Activated naive CD4-positive, alpha-beta T cell (primary cell): Measurements from ENCODE around the gene PTP4A1.
"Not testable (repeated sequence)": the region's sequence is repeated elsewhere in the genome, so short reads cannot be mapped to it uniquely, and the experiment has no call there.

Experiments
- DNase-seq, 4 experiments: peaks; one replicate each; lab custom pipeline; 2025; lab: John Stamatoyannopoulos, UW

Gene PTP4A1

DNA sequence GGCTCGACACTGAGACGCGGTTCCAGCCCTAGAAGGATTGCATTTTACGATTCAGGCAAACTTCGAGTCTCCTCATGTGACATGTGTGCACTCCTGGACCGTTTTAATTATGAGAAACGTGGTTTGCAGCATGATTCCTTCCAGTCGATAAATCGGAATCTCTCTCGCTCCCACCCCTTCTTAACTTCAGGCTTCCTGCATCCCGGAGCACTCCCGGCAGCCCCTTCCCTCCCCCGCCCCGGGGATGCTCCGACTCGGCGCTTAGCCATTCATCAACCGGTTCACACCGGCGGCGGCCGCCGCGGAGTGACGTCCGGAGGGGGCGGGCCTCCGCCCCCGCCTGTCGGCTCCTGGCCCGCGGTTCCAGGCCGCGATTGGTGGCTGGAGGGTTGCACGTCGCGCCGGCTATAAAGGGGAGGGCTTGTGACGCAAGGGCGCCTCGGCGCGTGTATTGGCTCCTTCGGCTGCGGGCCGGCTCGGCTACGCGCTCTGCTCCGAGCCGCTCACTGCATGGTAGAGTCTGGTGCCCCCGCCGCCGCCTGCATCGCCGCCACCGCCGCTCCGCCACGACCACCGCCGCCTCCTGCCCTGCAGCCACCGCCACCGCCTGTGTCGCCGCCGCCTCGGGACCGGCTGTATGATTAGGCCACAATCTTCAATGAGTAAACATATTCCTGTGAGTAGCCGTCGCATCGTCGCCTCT is at the start of gene PTP4A1, which contains the start of gene LOC128125822:
PTP4A1 (plus strand) TSS at position 437 of the 703 bp plus-strand sequence. CDS start 4,401 bp downstream, outside the sequence.
LOC128125822 (plus strand) TSS at position 437 of the 703 bp plus-strand sequence.
- DNase-seq, result peak; percentile 94 to 95 (median 95)

DNA sequence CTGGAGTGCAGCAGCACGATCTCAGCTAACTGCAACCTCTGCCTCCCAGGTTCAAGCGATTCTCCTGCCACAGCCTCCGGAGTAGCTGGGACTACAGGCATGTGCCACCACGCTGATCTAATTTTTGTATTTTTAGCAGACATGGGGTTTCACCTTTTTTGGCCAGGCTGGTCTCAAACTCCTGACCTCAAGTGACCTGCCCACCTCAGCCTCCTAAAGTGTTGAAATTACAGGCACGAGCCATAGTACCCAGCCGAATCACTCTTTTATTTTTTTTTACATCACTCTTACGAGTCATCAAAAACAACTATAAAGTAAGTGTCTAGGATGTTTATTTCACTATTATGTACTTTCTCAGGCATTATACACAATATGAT is 49.4 kb upstream of the PTP4A1 start:
- DNase-seq, result not testable (repeated sequence)

DNA sequence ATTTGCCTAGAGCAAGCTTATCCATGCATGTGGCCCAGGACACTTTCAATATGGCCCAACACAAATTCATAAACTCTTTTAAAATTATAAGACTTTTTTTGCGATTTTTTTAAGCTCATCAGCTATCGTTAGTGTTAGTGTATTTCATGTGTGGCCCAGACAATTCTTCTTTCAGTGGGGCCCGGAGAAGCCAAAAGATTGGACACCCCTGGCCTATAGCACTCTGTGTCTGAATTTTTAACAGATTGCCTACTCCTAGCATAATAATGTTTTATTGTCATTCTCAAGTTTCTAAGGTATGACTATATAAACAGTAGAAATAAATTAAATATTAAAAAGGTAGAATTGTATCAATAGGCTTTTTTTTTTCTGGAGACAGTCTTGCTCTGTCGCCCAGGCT is 48.6 kb upstream of the PTP4A1 start:
- no peak for DNase-seq

DNA sequence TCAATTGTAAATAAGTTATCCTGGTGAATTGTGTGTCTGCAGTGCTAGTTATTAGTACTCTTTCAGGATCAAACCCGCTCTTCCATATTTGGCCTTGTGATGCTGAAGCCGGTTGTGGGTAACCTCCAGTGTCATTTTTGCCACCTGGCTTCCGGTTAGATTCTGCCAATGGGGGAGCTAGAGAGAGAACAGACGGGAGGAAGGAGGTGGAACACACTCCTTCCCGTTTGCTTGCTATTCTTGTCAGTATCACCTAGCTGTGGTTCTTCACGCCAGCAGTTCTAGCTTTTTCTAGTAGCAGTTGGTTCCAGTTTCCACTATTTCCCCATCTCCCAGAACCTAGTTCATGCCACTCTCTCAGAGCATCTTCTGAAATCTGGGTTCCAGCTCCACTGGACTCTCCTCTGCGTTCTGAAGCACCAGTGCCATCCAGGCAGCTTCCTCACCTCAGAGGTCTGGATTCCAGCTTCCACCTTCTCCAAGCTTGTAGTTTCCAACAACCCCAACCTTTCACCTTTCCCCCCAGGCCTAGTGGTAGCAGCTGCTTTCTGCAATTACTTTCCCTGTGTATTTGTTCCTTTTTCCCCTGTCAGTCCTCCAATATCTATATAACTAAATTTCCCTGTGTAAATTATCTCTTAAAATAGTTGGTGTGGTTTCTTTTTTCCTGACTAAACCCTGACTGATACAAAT is 46.9 kb upstream of the PTP4A1 start:
- no peak for DNase-seq

DNA sequence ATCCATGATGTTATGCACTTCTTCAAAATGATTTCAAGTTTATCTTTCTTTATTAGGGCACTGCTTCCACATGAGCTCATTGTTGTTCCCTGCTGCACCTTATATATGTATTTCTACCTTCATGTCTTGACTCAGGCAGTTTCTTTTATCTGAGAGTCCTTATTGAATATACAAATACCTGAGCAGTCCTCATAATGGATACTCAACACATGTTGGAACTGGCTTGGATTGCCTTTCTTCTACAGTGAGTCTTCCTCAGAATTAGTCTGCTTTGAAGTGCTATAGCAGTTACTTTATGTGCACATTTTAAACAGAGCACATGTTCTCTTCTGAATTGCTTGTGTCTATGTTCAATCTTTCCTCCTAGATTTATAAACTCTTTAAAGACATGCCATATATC is 45.3 kb upstream of the PTP4A1 start:
- no peak for DNase-seq

DNA sequence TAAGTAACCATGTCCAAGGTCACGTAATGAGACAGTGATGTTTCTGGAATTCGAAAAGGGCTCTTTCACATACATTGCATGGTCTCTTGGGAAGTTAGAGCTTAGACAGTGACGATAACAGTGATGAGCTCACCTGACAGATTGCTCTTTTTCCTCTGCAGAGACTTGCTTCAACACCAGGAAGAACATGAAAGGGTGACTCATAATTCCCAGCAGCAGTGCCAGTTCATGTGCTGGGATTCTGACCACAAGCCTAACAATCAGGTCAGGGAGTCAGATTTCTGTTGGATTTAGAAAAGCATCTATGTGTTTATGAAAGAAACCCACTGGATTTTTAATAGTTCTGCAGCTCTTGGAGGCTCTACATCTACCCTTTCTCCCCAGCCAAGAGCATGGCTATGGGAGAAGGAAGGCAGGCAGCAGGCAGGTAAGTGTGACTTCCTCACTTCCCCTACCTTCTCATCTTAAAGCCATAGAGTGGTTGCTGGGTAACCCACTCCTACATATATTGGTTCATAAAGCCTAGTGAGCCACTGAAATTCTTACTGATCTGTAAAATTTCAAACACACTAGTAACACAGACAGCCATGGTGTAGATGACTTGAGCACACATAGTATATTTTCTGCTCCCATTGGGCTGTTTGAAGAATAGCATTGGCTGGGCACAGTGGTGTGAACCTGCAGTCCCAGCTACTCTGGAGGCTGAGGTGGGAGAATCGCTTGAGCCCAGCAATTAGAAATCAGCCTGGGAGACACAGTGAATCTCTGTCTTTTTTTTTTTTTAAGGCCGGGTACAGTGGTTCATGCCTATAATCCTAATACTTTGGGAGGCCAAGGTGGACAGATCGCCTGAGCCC is 44.4 kb upstream of the PTP4A1 start:
- no peak for DNase-seq

DNA sequence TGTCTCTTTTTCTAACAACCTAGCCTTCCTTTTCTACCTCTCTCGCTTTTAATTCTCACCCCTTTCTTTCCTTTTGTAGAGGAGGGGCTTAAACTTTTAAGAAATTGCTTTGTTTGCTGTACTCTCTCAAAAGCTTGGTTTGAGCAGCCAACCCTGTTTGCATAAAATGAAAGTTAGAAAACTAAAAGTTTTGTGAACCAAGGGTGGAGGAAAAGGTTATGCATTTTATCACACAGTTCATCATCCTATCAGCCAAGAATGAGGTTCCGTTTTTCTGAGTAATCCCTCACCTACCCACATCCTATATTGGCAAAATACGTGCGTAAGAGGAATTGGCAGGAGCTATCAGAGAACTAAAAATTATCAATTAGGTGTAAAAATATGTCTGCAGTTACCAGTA is 42.8 kb upstream of the PTP4A1 start:
- DNase-seq, result no peak

DNA sequence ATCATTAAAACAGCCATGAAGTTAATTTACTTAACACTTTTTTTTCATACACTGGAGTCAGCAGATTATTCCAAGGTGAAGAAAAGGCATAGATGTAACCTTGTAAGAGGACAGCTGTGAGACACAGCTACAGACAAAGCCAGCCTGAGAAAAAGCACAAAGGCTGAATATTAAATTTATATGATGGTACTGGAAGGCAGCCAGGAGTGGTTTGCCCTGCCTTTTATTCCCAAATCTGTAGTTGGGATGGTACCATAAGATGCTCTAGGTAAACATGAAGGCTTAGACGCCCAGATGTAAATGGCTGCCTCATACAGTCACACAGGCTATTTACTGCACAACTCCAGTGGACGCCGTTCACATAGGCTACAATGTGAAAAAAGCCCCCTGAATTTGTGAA is 42.1 kb upstream of the PTP4A1 start:
- no peak for DNase-seq

DNA sequence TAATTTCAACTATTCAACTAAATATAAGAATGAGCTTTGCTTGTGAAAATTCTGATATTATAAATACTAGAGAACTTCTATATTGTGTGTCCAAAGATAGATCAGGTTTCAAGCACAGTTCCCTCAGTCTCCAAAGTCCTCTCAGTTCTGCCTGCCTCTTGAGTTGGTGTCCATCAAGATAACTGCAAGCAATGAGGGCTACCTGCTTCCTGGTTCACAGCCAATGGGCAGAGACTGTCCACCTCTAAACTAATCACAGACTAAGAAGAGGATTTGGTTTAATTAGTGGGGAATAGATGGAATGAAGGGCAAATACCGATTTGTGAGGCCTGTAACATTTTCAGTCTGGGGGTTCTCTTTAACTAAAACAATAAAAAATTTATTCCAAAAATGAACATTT is 41.3 kb upstream of the PTP4A1 start:
- no peak for DNase-seq

DNA sequence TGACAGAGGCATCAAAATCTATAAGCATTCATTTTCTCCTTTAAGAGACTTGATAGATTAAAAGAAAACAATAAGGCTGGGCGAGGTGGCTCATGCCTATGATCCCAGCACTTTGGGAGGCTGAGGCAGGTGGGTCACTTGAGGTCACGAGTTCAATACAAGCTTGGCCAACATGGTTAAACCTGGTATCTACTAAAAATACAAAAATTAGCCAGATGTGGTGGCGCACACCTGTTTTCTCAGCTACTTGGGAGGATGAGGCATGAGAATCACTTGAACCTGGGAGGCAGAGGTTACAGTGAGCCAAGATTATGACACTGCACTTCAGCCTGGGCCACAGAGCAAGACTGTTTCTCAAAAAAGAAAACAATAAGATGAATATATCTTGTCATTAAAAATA is 39.3 kb upstream of the PTP4A1 start:
- no peak for DNase-seq

DNA sequence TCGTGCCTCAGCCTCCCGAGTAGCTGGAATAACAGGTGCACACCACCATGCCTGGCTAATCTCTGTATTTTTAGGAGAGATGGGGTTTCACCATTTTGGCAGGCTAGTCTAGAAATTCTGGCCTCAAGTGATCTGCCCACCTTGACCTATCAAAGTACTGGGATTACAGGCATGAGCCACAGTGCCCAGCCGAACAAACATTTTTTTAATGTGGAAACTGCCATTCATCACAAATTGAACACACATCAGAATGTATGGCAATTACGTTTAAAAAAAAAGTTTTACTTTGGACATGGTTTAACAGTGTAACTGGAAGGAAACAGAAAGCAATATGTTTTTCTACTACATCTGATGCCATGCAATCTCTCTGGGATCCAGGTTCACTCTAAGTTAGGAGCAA is 38.3 kb upstream of the PTP4A1 start:
- no peak for DNase-seq

DNA sequence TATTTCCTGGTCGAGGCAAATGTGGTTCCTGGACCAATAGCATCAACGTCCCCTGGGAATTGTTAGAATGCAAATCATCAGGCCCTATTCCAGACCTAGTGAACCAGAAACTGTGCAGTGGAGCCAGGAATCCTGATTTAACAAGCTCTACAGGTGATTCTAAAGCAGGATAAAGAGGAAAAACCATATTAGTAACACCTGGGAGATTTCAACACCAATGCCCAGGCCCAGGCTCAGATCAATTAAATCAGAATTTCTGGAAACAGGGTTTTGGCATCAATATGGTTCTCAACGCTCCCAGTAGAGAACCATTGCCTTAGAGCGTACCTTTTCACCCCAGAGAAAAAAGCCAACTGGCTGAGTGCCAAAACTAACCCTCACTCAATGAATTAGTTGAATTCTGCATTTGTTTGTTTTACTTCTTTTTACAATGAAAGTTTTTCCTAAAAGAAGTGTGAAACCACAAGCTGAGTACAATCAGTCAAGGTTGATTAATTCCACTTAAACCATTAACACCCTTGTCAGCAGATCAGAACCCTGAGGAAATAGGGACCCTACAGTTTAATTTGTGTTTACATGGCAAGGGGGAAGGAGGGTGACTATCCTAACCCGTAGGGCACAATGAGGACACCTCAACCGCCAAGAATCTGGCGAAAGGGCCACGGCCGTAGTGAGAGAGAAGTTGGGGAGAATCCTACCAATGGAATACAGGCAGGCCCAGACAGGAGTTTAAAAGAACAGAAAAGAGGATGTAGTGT is 34.9 kb upstream of the PTP4A1 start:
- DNase-seq, result no peak

DNA sequence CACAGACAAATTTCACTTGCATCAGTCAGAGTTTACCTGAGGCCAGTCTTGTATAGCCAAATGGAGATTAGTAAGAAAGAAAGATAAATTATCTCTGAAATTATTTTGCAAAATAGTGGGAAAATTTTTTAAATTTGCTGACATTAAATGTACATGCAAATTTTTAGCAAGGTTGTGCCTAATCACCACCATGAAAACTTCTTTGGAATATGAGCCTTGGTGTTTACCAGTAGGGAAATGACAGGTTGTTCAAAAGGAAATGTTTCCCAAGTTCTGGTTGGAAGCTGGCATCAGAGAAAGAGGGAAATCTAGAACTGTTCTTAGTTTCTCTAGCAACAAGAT is 34.4 kb upstream of the PTP4A1 start:
- DNase-seq, result no peak

DNA sequence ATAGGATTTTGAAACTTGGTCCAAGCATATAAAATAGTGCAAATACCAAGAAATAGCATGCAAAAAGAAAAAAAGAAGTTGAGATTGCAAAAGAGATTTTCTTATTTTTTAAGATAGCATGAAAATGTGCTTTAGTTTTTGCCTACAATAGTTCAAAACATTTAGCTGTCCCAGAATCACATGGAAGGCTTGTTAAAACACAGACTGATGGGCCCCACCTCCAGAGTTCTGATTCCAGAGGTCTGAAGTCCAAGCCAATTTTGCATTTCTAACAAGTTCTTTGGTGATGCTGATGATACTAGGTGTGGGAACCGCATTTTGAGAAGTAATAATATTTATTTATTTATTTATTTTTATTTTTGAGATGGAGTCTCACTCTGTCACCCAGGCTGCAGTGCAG is 33.7 kb upstream of the PTP4A1 start:
- DNase-seq, result no peak

DNA sequence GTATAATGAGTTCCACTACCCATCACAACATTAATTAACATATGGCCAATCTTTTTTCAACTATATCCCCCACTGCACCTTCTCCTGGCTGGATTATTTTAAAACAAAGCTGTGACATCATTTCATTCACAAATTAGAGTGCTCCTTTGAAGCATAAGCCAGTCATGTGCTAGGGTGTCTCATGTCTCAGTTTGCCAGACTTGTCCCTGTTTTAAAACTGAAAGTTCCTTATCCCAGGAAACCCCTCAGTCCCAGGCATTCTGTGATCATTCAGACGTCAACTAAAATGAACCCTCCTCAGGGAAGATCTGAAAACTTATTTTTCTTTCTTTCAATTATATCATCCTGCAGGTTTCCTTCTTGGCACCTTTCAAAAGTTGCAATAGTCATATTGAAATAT is 29.3 kb upstream of the PTP4A1 start:
- DNase-seq, result no peak

DNA sequence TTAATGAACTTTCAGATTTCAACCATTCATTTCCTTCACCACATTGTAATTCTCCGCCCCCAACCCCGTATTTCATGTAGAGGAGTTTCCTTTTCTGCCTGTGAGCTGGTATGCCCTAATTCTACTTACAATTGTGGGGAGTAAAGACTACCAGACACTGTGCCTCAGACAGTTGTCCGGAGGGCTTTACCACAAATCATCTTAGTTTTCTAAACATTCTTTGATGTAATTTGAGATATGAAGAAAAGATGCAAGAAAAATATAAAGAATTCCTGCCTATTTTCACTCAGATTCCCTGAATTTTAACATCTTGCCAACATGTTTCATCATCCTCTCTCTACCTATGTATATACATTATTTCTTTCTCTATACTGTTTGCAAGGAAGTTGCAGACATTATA is 28.3 kb upstream of the PTP4A1 start:
- no peak for DNase-seq

DNA sequence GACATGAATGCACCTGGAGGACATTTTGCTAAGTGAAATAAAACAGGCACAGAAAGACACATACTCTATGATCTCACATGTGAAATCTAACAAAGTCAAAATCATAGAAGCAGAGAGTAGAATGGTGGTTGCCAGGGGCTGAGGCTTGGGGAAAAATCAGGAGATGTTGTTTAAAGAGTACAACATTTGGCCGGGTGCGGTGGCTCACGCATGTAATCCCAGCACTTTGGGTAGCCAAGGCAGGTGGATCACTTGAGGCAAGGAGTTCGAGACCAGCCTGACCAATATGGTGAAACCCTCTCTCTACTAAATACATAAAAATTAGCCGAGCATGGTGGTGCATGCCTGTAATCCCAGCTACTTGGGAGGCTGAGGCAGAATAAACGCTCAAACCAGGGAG is 26.0 kb upstream of the PTP4A1 start:
- DNase-seq, result no peak

DNA sequence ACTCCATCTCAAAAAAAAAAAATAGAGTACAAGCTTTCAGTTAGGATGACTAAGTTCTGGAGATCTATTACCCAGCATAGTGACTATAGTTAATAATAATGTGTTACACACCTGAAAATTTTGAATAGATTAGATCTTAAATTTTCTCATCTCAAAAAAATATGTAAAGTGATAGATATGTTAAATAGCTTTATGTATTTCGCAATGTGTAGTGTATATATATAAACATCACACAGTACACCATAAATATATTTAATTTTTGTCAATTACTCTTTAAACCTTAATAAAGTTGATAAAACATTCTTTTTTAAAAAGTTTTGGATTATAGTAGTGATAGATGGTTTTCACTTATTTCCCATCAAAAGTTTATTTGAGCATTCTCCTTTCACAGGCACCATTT is 25.6 kb upstream of the PTP4A1 start:
- no peak for DNase-seq

DNA sequence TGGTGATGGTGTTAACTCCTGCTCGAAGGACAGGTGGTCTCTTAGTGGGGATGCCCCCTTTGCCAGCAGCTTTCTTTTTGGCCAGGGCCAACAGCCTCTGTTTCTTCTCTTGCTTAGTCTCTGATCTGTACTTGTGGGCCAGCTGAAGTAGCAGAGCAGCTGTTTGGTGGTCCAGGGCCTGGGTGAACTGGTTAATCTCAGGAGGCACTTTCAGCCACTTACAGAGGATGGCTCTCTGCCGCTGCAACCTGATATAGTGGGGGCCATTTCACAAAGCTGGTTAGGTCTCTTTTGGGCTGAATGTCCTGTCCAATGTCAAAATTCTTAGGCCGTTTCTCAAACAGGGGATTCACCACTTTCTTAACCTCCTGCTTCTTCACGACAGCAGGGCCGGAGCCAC is 23.2 kb upstream of the PTP4A1 start:
- DNase-seq, result no peak

DNA sequence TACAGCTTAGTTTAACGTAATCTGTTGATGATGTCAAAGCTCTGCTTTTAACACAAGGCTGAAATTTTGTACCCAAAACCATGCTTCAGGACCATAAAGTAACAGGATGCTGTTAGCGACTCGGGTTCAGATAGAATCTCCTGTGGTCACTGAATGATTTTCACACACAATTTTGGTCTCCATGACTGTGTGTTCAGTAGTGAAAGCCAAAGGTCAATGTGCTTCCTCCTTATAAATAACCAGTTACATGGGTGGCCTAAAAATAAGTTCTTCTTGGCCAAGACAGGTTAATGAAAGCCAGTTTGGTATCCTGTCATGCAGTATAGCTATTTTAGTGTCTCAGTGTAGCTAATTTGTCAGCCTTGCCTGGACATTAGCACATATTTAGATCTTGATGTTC is 19.1 kb upstream of the PTP4A1 start:
- DNase-seq, result no peak

DNA sequence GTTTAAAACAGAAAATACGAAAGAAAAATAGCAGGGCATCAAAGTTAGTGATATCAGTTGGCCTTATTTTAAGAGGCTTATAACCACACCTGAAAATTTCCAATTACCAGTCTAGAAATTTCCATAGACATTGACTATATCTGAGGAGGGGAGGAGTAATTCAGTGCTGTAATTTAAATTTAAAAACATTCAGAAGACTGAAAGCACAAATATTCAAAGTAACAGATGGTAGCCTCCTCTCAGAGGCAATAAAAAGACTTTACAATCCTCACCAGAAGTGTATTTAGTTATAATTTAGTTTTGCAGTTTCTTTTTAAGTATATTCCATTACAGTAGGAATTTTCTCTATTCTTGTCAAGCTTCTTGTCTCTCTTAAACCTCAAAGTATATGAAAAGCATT is 18.4 kb upstream of the PTP4A1 start:
- no peak for DNase-seq

DNA sequence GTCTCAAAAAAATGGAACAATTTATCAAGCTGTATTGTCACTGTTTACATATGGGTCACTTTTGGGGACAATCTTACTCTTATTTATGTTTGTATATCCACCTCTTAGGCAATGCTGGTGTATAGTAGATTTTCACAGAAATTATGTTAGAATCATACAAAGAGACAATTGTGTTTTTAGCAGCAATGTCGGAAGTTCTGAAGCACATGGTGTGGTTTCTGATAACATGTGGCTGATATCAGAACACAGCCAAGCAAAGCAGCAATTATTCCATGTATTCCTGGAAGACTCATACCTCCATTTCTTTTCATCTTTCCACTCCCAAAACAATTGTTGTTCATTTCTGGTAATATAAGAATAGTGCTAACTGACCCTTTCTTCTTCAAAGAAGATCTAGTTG is 17.5 kb upstream of the PTP4A1 start:
- DNase-seq, result no peak
